VCaP (cell line): ENCODE measurements around the gene CMTM4.

Experiments used
- H3K27ac ChIP-seq: fragments of 450-650 bp; 2 replicates; pipeline ENCODE4 v1.5.1; 2017
- CTCF ChIP-seq: fragments of 450-650 bp; conservative IDR thresholded peaks from 2 replicates; pipeline ENCODE4 v1.5.1; 2017; ENCODE audit warnings: mild to moderate bottlenecking, moderate library complexity

The CMTM4 gene

GRCh38 chr16:66705790-66706505 lies 9.4 kb upstream of the CMTM4 start:
- no peak overlapping the region for H3K27ac ChIP-seq
- TF ChIP-seq CTCF = no peak

- no peak overlapping the region for H3K27ac ChIP-seq
- TF ChIP-seq CTCF = no peak
Observed at GRCh38 chr16:66703406-66704215, 7.1 kb upstream of the CMTM4 start.

GRCh38 chr16:66701516-66701915 lies 5.0 kb upstream of the CMTM4 start:
- no peak overlapping the region for H3K27ac ChIP-seq
- no peak for TF ChIP-seq CTCF

GRCh38 chr16:66701026-66701425 lies 4.5 kb upstream of the CMTM4 start:
- no peak for TF ChIP-seq CTCF
- no peak overlapping the region for H3K27ac ChIP-seq

- TF ChIP-seq CTCF = no peak
- no peak overlapping the region for H3K27ac ChIP-seq
Observed at GRCh38 chr16:66699898-66700297, 3.4 kb upstream of the CMTM4 start.

- TF ChIP-seq CTCF = no peak
- H3K27ac ChIP-seq = no peak overlapping the region
Observed at GRCh38 chr16:66698046-66698445, 1.5 kb upstream of the CMTM4 start.

GRCh38 chr16:66695935-66696668 lies 441 bp downstream of the CMTM4 start:
- H3K27ac ChIP-seq = peak overlapping the region; percentile 86
- TF ChIP-seq CTCF = no peak
